ENCODE measurements around the gene TSC2.
A peak's percentile ranks its signal among the peaks of the same experiment; 100 is the strongest.

- no peak for TF ChIP-seq REST (IDR thresholded peaks at IDR 0.05; ENCODE audit: low read depth)
- peak; percentile 46; the same call in 1 of the 2 replicates for TF ChIP-seq FOXM1 (IDR thresholded peaks at IDR 0.05; ENCODE audit: borderline replicate concordance, low read depth)
- peak; percentile 10; the same call in 1 of the 2 replicates for TF ChIP-seq USF1 (IDR thresholded peaks at IDR 0.05)
- TF ChIP-seq EP300 (IDR thresholded peaks at IDR 0.05; ENCODE audit: borderline replicate concordance), result peak; percentile 79
- no peak for TF ChIP-seq CEBPB (IDR thresholded peaks at IDR 0.05)
- TF ChIP-seq MAX (IDR thresholded peaks at IDR 0.05), result peak; percentile 49; the same call in 1 of the 2 replicates
- TF ChIP-seq TEAD4 (IDR thresholded peaks at IDR 0.05), result peak; percentile 64
- TF ChIP-seq EGR1 (IDR thresholded peaks at IDR 0.05), result no peak
- no peak for TF ChIP-seq TAF1 (IDR thresholded peaks at IDR 0.05; ENCODE audit: low read depth)
Measured at GRCh38 chr16:2031081-2031577, 16.7 kb upstream of the TSC2 start.
